GM19438 (cell line): ENCODE data around the gene KIF21B.
"Not testable (repeated sequence)": the region's sequence is repeated elsewhere in the genome, so short reads cannot be mapped to it uniquely, and the experiment has no call there.

ENCODE experiments used
- ATAC-seq: cut with Tn5 transposase; IDR thresholded peaks from one replicate; pipeline ENCODE4 v1.9.1; 2021; ENCODE audit warnings: low read depth; ENCODE audit not compliant: unreplicated experiment

KIF21B gene

DNA sequence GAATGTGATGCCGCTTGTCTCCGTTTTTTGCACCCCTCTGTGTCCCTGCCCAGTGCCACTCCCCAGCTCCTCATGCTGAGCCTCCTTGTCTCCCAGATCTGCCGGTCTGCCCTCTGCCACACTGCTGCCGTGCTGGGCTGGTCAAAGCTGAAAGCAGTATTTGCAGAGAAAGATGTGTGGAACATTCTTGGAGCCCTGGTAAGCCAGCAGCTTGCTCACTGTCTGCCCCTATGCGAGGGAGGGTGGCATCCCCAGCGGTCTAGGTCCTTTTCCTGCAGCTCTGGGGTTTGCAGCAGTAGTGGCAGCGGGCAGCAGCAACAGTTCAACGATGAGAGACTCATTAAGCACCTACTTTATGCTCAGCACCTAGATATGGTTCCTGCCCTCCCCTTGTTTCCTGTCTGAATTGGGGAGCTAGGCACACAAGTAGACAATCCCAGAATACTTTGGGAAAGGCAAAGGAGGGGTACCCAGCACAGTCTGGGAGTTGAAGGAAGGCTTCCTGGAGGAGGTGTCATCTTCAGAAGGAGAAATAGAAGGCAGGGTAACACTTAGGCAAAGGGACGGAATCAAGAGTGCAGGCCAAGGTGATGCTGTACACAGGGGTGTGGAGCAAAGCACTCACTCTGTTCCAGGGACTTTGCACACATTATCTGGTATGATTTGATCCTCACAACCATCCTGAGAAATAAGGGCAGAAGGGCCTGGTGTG lies 63.1 kb downstream of the KIF21B start:
- no peak for ATAC-seq

DNA sequence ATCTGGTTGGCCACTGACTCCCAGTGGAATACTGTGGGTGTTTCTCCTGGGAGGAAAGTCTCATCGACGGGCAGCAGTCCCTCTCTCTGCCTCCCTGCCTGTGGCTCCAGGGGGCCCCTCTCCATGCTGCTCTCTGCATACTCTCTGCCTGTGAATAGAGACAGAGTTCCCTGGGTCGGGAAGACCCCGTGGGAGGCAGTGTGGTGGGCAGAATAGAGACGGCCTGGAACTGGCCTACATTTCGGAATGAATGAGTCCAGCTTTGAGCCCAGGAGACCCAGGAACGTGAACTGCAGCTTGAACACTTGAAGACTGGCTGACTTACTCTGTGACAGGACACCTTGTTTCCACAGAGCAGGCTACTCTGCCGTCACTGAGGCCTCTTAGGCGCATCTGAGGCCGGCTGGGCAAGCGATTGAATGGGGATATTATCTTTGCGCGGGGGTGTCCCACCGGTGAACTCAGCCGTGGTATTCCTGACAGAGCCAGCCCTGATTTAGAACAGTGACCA lies 64.0 kb downstream of the KIF21B start:
- no peak for ATAC-seq

DNA sequence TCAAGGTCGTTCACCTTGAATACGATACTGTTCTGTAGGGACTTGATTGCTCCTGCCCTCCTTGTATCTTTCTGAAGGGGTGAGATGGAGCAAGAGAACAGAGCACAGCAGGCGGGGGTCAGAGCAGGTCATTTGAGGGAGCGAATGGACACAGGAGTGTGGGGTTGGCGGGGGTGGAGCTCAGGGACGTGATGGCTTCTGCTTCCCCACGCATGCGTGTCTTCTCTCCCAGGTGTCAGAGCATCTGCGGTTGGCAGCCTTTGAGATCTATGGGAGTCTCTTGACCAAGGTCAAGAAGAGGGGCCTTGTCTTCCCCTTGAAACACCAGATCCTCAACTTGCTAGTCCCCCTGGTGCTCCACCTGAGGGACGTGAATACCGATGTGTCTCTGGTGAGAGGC lies 64.9 kb downstream of the KIF21B start:
- ATAC-seq, result no peak

DNA sequence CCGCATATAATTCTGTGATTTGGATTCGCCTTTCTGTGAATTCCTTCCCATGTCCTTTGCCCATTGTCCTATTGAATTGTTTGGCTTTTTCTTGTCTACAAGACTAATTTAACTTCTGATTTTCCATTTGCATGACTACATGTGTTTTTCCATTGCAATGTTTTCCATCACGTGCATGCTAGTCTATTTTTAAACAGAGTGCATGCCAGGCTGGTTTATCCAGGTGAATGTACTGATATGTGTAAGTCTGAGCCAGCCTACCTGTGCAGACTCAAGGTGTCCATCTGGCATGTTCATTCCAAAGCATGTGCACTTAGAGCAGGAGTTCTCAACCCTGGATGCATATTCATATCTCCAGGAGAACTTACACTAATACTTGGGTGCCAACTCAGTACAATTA lies 69.1 kb downstream of the KIF21B start:
- no peak for ATAC-seq

- ATAC-seq, result no peak
Observed at GRCh38 chr1:200951016-200951415, 72.5 kb downstream of the KIF21B start.

- ATAC-seq, result no peak
Observed at GRCh38 chr1:200949626-200950025, 73.9 kb downstream of the KIF21B start.

- ATAC-seq, result no peak
Observed at GRCh38 chr1:200947059-200947566, 76.4 kb downstream of the KIF21B start.

DNA sequence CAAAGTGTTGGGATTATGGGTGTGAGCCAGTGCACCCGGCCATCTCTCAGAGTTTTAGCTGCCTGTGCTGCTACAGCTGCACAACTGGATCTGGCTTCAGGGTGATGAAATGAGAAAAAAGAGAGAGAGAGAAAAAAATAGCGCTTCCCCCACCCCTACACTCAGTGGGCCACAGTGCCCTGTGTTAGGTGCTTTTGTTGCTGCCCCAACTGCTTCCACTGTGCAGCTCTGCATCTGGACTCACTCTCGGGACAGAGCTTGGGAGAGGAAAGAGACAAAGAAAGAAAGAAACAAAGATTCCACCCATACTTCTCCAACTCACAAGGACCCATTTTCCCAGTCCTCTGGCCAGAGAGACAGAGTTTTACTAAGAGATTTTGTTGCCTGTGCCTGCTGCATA lies 78.4 kb downstream of the KIF21B start:
- ATAC-seq, result no peak

DNA sequence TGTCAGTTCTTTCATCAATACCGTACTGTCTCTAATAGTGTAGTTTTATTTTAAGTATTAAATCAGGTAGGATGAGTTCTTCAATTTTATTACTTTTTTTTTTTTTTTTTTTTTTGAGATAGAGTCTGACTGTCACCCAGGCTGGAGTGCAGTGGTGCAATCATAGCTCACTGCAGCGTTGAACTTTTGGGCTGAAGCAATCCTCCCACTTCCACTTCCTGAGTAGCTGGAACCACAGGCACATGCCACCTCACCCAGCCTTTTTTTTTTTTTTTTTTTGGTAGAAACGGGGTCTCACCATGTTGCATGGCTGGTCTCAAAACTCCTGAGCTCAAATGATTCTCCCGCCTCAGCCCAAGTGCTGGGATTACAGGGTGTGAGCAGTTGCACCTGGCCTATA lies 84.6 kb downstream of the KIF21B start:
- no peak for ATAC-seq

- not testable (repeated sequence) for ATAC-seq
Observed at GRCh38 chr1:200935286-200935962, 88.1 kb downstream of the KIF21B start.

DNA sequence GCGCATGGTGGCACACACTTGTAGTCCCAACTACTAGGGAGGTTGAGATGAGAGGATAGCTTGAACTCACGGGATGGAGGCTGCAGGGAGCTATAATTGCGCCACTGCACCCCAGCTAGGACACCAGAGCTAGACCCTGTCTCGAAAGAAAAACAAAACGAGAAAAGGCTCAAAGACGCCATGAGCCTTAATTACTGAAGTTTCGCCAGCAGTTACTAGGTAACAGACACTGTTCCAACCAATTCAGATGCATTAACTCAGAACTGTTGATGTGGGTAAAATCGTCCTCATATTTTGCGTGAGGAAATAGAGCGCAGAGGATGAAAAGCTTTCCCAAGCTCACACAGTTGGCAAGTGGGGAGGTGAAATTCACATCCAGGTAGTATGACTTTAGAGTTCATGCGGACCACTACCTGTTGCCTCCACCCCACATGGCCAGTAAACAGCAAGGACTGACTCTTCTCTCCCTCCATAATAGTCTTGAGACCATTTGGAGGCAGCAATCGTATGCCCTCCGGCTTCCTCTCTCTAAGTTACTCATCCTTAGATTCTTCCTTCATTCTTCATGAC lies 88.8 kb downstream of the KIF21B start:
- no peak for ATAC-seq

DNA sequence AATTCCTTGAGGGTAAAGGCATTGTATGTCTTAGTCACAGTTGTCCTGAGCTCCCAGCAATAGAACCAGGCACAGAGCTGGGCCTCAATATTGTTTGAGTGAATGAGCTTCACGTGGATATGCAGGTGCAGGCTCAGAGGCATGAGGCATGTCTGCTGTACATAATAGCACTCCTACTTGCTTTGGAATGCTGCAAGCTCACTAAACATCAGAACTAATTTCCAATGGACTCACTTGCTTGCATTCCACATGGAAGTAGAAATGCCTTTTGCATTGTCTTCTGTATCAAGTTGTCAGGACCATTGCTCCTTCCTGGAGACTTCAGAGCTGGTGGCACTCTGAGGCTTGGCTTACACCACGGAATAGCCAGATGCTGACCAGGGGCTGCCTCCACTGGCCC lies 91.7 kb downstream of the KIF21B start:
- no peak for ATAC-seq

- ATAC-seq, result not testable (repeated sequence)
Observed at GRCh38 chr1:200930285-200930684, 93.2 kb downstream of the KIF21B start.

- no peak for ATAC-seq
Observed at GRCh38 chr1:200929530-200930278, 93.8 kb downstream of the KIF21B start.

GRCh38 chr1:200925831-200926230 lies 97.7 kb downstream of the KIF21B start:
- ATAC-seq, result no peak

GRCh38 chr1:200923601-200924000 lies 99.9 kb downstream of the KIF21B start:
- no peak for ATAC-seq

GRCh38 chr1:200922406-200922805 lies 101.1 kb downstream of the KIF21B start:
- no peak for ATAC-seq

DNA sequence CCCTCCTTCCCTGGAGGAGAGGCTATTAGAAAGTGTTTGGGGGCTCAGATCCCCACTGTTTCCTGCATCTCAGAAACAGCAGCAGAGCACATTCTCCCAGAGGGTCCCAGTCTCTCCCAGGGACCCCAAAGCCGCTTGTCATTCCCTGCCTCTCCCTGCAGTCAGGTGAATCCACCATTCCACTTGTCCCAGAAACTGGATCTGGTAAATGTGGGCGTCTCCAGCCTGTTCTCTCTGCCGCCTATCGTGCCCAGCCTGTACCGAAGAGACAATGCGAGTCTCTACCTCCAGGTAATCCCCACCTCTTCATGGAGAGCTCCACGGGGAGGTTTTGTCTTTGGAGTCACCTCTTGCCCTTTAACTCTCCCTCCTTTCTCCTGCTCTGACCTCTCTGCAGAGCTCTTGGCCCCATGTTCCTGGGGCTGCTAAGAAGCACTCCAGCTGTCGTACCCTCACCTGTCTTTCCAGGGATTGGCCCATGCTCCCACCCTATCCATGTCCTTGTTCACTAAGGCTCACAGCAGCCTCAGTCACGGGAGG lies 101.9 kb downstream of the KIF21B start:
- ATAC-seq, result no peak
